MM.1S (cell line): ENCODE results near the gene SAP30BP.

Experiments
- DNase-seq: peaks from one replicate; pipeline ENCODE4 v3.0.0-alpha.2; 2015
- H2AFZ ChIP-seq: fragments of 300-600 bp; sonication (generic); 2 replicates; pipeline ENCODE4 v1.6.0; 2016; ENCODE audit warnings: antibody characterized with exemption, low read length
- H3F3A ChIP-seq: fragments of 300-600 bp; sonication (generic); 2 replicates; pipeline ENCODE4 v1.6.1; 2016; ENCODE audit warnings: mild to moderate bottlenecking, antibody characterized with exemption, low read length, moderate library complexity, mixed read lengths; ENCODE audit not compliant: insufficient read depth
- H3K27ac ChIP-seq: fragments of 300-600 bp; sonication (generic); 2 replicates; pipeline ENCODE4 v1.5.1; 2016; ENCODE audit warnings: mild to moderate bottlenecking, low read length
- H3K27me3 ChIP-seq: fragments of 300-600 bp; sonication (generic); replicated peaks from 2 replicates; pipeline ENCODE4 v1.6.0; 2016; ENCODE audit warnings: low read length; ENCODE audit not compliant: insufficient read depth
- H3K36me3 ChIP-seq: fragments of 300-600 bp; sonication (generic); replicated peaks from 2 replicates; pipeline ENCODE4 v1.6.1; 2016; ENCODE audit warnings: mild to moderate bottlenecking, low read length, mixed read lengths; ENCODE audit not compliant: insufficient read depth
- H3K4me1 ChIP-seq: fragments of 300-600 bp; sonication (generic); 2 replicates; pipeline ENCODE4 v1.6.1; 2016; ENCODE audit warnings: low read length, mixed read lengths
- H3K4me2 ChIP-seq: fragments of 300-600 bp; sonication (generic); 2 replicates; pipeline ENCODE4 v1.6.0; 2016; ENCODE audit warnings: low read depth, low read length
- H3K4me3 ChIP-seq: fragments of 300-600 bp; sonication (generic); 2 replicates; pipeline ENCODE4 v1.5.1; 2016; ENCODE audit warnings: low read length, mixed read lengths
- H3K79me2 ChIP-seq: fragments of 300-600 bp; sonication (generic); 2 replicates; pipeline ENCODE4 v1.6.1; 2016; ENCODE audit warnings: mixed run types, low read length, mixed read lengths
- H3K9ac ChIP-seq: fragments of 300-600 bp; sonication (generic); 2 replicates; pipeline ENCODE4 v1.6.1; 2016; ENCODE audit warnings: low read length, mixed read lengths
- H3K9me2 ChIP-seq: fragments of 300-600 bp; sonication (generic); replicated peaks from 2 replicates; pipeline ENCODE4 v1.6.1; 2016; ENCODE audit warnings: mild to moderate bottlenecking, low read length, mixed read lengths; ENCODE audit not compliant: insufficient read depth
- H3K9me3 ChIP-seq: fragments of 300-600 bp; sonication (generic); replicated peaks from 2 replicates; pipeline ENCODE4 v1.6.1; 2016; ENCODE audit warnings: mild to moderate bottlenecking, low read length, mixed read lengths; ENCODE audit not compliant: insufficient read depth
- H4K20me1 ChIP-seq: fragments of 300-600 bp; sonication (generic); 2 replicates; pipeline ENCODE4 v1.6.1; 2016; ENCODE audit warnings: mild to moderate bottlenecking, low read length, moderate library complexity, mixed read lengths; ENCODE audit not compliant: insufficient read depth
- CTCF ChIP-seq: fragments of 300-600 bp; sonication (generic); IDR thresholded peaks from 2 replicates; pipeline ENCODE4 v1.5.1; 2016; ENCODE audit warnings: antibody characterized with exemption, low read length, mixed read lengths
- EZH2 ChIP-seq: fragments of 300-600 bp; sonication (generic); optimal IDR thresholded peaks from 2 replicates; pipeline ENCODE3; 2017; ENCODE audit warnings: low read depth, mild to moderate bottlenecking, antibody characterized with exemption, low read length, mixed read lengths
- EZH2phosphoT487 ChIP-seq: fragments of 300-600 bp; sonication (generic); IDR thresholded peaks from 2 replicates; pipeline ENCODE4 v1.6.1; 2018; ENCODE audit warnings: antibody characterized with exemption, low read length

The SAP30BP gene

GRCh38 chr17:75704963-75705875 lies 38.1 kb downstream of the SAP30BP start:
- no peak overlapping the region for H3K4me2 ChIP-seq
- H3K27ac ChIP-seq: no peak overlapping the region
- DNase-seq: no peak
- H3K27me3 ChIP-seq: no peaks in the 10 kb centered on the region
- H3K4me3 ChIP-seq: no peak overlapping the region
- H3K9me3 ChIP-seq: no peaks in the 10 kb centered on the region
- peaks cover 5% of the 10 kb centered on the region; the same call in 1 of the 2 replicates for H3K36me3 ChIP-seq
- H4K20me1 ChIP-seq: no peaks in the 10 kb centered on the region
- TF ChIP-seq CTCF (no peak), EZH2 (no peak), EZH2phosphoT487 (no peak)
- H3K9ac ChIP-seq: no peak overlapping the region
- H3K79me2 ChIP-seq: no peaks in the 10 kb centered on the region; the same call in 1 of the 2 replicates
- no peaks in the 10 kb centered on the region for H3K9me2 ChIP-seq
- H3F3A ChIP-seq: no peaks in the 10 kb centered on the region
- no peaks in the 10 kb centered on the region for H3K4me1 ChIP-seq
- H2AFZ ChIP-seq: no peak overlapping the region

- Histone ChIP-seq H3K79me2 (no peaks in the 10 kb centered on the region; the same call in 1 of the 2 replicates), H3K27ac (no peak overlapping the region), H3F3A (no peaks in the 10 kb centered on the region), H3K4me2 (no peak overlapping the region), H3K4me1 (no peaks in the 10 kb centered on the region), H3K9me2 (no peaks in the 10 kb centered on the region), H4K20me1 (no peaks in the 10 kb centered on the region), H3K9me3 (no peaks in the 10 kb centered on the region), H2AFZ (no peak overlapping the region), H3K9ac (no peak overlapping the region), H3K4me3 (no peak overlapping the region), H3K36me3 (peaks cover 5% of the 10 kb centered on the region; the same call in 1 of the 2 replicates), H3K27me3 (no peaks in the 10 kb centered on the region)
- no peak for TF ChIP-seq CTCF
- TF ChIP-seq EZH2phosphoT487: no peak
- DNase-seq: no peak
These were observed 39.0 kb downstream of the SAP30BP start for GRCh38 chr17:75706042-75706728.

GRCh38 chr17:75707079-75707571 lies 40.0 kb downstream of the SAP30BP start:
- H3K4me1 ChIP-seq: no peaks in the 10 kb centered on the region
- peaks cover 5% of the 10 kb centered on the region; the same call in 1 of the 2 replicates for H3K36me3 ChIP-seq
- no peaks in the 10 kb centered on the region for H4K20me1 ChIP-seq
- no peaks in the 10 kb centered on the region for H3K27me3 ChIP-seq
- H3K9me2 ChIP-seq: no peaks in the 10 kb centered on the region
- H3K9me3 ChIP-seq: no peaks in the 10 kb centered on the region
- H3K27ac ChIP-seq: no peak overlapping the region
- H2AFZ ChIP-seq: no peak overlapping the region
- no peak overlapping the region for H3K4me3 ChIP-seq
- no peaks in the 10 kb centered on the region for H3F3A ChIP-seq
- no peaks in the 10 kb centered on the region for H3K79me2 ChIP-seq
- no peak overlapping the region for H3K4me2 ChIP-seq
- DNase-seq: no peak
- TF ChIP-seq CTCF: no peak
- TF ChIP-seq EZH2: no peak
- TF ChIP-seq EZH2phosphoT487: no peak
- no peak overlapping the region for H3K9ac ChIP-seq
